ENCODE results near the gene ENTREP3.

- no peak for TF ChIP-seq CTCF (IDR thresholded peaks at IDR 0.05)
- TF ChIP-seq POLR2A (IDR thresholded peaks at IDR 0.05): no peak
Observed at GRCh38 chr1:155200920-155201319, 54.4 kb downstream of the ENTREP3 start.

All from heart left ventricle (tissue), 13 donors.